ENCODE data around the gene BIN1. TPM values are rescaled to one million over a fixed set of nuclear protein-coding genes. Genes with fewer than 3 reads are reported as not detected.

BIN1 gene
- total RNA-seq, 4 donors from 2014 or later = 1,150 to 2,167 (median 1,736) TPM

DNA sequence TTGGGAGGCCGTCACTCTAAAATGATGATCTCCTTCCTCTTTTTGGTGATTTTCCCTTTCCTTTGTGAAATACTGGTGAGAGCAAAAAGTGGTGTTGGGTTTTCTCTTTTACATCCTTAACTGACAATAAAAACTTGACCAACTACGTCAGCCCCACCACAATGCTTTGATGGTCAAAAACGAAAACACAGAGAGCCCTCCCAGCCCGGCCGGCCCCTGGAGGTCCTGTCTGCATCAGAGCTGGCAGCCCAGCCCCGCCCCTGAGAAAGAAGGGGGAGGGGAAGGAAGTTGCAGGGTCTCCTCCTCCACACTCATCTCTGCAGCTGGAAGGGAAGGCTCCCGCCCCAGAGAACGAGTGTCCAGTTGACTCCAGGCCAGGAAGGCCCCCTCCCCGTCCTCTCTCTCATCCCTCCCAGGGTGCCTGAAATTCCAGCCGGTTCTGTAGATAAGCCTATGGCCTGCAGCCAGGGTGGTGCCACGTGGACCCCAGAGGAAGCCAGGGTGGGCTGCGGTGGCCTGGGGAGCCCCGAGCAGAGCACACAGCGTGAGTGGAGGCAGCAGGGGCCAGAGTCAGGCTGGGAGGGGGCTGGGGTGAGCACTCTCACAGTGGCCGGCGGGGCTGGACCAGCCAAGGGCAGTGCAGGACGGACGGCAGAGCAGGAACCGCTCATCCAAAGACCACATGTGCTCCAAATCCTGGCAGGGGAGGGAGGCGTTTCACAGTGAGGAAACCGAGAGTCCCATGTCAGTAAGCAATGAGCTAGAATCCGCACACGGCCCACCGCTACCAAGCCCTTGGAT is 19.8 kb downstream of the BIN1 start:
- no peaks in the 10 kb centered on the region for H3K27me3 ChIP-seq
- peak overlapping the region; percentile 24 to 42 (median 28) for H3K4me3 ChIP-seq
- peak; percentile 18 to 21 for ATAC-seq
- DNase-seq = peak in 1 of 2 donors; percentile 87
- TF ChIP-seq POLR2A (IDR thresholded peaks at IDR 0.05) = peak in 1 of 2 donors; percentile 61
- TF ChIP-seq, protein P1, sequence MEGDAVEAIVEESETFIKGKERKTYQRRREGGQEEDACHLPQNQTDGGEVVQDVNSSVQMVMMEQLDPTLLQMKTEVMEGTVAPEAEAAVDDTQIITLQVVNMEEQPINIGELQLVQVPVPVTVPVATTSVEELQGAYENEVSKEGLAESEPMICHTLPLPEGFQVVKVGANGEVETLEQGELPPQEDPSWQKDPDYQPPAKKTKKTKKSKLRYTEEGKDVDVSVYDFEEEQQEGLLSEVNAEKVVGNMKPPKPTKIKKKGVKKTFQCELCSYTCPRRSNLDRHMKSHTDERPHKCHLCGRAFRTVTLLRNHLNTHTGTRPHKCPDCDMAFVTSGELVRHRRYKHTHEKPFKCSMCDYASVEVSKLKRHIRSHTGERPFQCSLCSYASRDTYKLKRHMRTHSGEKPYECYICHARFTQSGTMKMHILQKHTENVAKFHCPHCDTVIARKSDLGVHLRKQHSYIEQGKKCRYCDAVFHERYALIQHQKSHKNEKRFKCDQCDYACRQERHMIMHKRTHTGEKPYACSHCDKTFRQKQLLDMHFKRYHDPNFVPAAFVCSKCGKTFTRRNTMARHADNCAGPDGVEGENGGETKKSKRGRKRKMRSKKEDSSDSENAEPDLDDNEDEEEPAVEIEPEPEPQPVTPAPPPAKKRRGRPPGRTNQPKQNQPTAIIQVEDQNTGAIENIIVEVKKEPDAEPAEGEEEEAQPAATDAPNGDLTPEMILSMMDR (IDR thresholded peaks at IDR 0.05 in 4 of 5, conservative IDR thresholded peaks at IDR 0.05 in 1 of 5) = no peak
- in situ Hi-C loops (cut with MboI; ENCODE audit: low sequenced_read_pairs in 4 of 4) (loop anchor here in 2 of 4 donors (25.0 kb wide), 2 partner anchors 300 to 325 kb away; partner anchors contain the start of genes MAP3K2 (in 1 of the 2) and PROC (in 1 of the 2)), intact Hi-C loops (cut with DNase I; ENCODE audit: low total_unique reads) (no loop called here)
- no peaks in the 10 kb centered on the region for H3K9me3 ChIP-seq
- H3K36me3 ChIP-seq = no peaks in the 10 kb centered on the region
- peaks cover 94 to 97% of the 10 kb centered on the region in 2 donors for H3K4me1 ChIP-seq
- H3K27ac ChIP-seq = peak overlapping the region; percentile 97 to 100 (median 100)

DNA sequence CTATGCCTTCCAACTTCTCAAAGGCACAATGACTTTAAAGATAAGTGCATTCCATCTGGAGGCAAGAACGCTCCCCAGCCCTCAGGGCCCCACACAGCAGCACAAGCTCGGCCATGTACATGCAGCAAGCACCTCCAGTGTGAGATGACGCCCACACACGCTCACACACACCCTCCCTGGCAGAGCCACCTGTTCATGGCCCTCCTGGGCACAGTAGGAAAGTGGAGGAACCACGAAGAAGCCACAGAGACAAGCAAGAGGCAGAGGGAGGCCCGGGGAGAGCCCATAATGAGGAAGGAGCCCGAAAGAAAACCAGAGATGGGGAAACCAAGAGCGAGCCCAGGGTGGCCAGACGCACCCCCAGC is 21.7 kb downstream of the BIN1 start:
- TF ChIP-seq POLR2A (IDR thresholded peaks at IDR 0.05) = no peak
- TF ChIP-seq, protein P1 (IDR thresholded peaks at IDR 0.05 in 4 of 5, conservative IDR thresholded peaks at IDR 0.05 in 1 of 5) = no peak
- peak overlapping the region; percentile 97 to 100 (median 100) for H3K27ac ChIP-seq
- peak in 1 of 2 donors; percentile 73 for DNase-seq
- peak overlapping the region in 2 of 4 donors; percentile 13 to 28 for H3K4me3 ChIP-seq
- H3K4me1 ChIP-seq = peaks cover 88 to 96% of the 10 kb centered on the region in 2 donors
- H3K9me3 ChIP-seq = no peaks in the 10 kb centered on the region
- H3K36me3 ChIP-seq = no peaks in the 10 kb centered on the region
- intact Hi-C loops (cut with DNase I; ENCODE audit: low total_unique reads) (no loop called here), in situ Hi-C loops (cut with MboI; ENCODE audit: low sequenced_read_pairs in 4 of 4) (loop anchor here in 2 of 4 donors (25.0 kb wide), 2 partner anchors 302 to 327 kb away; partner anchors contain the start of genes MAP3K2 (in 1 of the 2) and PROC (in 1 of the 2))
- no peak for ATAC-seq
- H3K27me3 ChIP-seq = no peaks in the 10 kb centered on the region

DNA sequence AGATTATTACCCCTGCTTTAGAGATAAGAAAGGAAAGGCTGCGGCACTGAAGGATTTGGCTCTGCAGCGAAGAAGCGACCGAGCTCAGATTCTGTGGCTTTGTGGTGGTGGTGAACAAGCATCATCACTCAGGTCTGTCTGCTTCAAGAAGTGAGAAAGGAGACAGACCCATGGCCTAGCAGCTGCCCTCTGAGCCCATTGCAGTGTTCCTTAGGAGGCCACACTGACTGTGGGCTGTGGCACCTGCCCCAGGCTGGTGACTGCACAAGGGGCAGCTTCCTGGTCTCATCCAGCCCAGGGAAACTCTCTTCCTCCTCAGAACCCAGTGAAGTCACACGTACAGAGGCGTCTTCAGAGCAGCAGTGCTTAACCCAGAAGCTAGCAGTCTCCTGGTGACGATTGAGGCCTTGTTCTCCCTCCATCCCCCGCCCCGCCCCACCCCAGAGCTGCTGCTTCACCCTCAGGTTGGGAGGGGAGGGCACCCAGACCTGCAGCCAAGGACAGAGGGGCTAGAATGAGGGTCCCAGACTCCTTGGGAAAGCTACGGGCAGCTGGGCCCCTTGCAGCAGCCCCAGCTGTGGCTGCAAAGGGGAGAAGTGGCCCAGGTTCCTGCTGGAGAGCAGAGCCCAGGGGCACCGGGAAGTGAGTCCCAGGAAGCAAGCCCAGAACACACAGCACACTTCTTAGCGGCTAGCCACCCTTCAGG is 22.2 kb downstream of the BIN1 start:
- DNase-seq (no peak), ATAC-seq (peak in 1 of 2 donors; percentile 0)
- no peaks in the 10 kb centered on the region for H3K27me3 ChIP-seq
- TF ChIP-seq POLR2A (IDR thresholded peaks at IDR 0.05) = no peak
- TF ChIP-seq, protein P1 (IDR thresholded peaks at IDR 0.05 in 4 of 5, conservative IDR thresholded peaks at IDR 0.05 in 1 of 5) = no peak
- peaks cover 88 to 95% of the 10 kb centered on the region in 2 donors for H3K4me1 ChIP-seq
- H3K36me3 ChIP-seq = no peaks in the 10 kb centered on the region
- peak overlapping the region; percentile 97 to 100 (median 100) for H3K27ac ChIP-seq
- peak overlapping the region; percentile 6 to 28 (median 20) for H3K4me3 ChIP-seq
- no peaks in the 10 kb centered on the region for H3K9me3 ChIP-seq
- in situ Hi-C loops (cut with MboI; ENCODE audit: low sequenced_read_pairs in 4 of 4) (loop anchor here in 2 of 4 donors (25.0 kb wide), 2 partner anchors 303 to 328 kb away; partner anchors contain the start of genes MAP3K2 (in 1 of the 2) and PROC (in 1 of the 2)), intact Hi-C loops (cut with DNase I; ENCODE audit: low total_unique reads) (loop anchor here (1.0 kb wide), 1 partner anchor 16 kb away; no protein-coding TSS in a partner anchor)

DNA sequence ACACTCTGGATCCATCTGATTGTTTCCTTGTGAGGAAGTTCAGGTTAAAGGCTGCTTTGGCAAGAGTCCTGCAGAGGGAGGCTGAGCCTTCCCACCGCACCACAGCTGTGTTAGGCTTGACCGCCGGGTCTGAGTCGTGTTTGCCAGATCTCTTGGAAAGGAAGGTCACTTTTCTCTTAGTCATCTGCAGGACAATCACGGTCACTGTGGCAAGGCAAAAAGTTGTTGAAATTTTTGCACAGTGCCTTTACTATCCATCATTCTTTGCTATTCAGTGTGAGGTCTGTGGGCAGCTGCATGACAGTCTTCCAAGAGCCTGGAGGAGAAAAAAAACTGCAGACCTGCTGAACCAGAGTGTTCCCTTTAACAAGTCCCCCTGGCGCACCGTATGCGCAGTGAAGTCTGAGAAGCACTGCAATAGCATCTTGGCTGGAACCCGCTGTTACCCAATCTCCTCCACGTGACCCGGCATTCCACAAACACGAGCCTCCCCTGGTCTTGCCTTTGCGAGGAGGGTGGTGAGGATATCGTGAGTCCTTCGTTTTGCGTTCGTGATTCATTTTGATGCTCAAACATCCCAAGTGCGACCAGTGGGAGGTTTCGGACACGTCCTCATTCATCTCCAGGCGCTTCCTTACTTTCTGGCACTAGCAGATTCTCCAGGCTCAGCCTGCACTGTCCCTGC is 23.0 kb downstream of the BIN1 start:
- peak overlapping the region; percentile 97 to 100 (median 100) for H3K27ac ChIP-seq
- intact Hi-C loops (cut with DNase I; ENCODE audit: low total_unique reads) = loop anchor here (1.0 kb wide), 1 partner anchor 16 kb away; no protein-coding TSS in a partner anchor

More for the DNA sequence above, 23.0 kb downstream of the BIN1 start:
- Histone ChIP-seq H3K9me3 (no peaks in the 10 kb centered on the region), H3K4me1 (peaks cover 86 to 95% of the 10 kb centered on the region in 2 donors), H3K36me3 (no peaks in the 10 kb centered on the region), H3K27me3 (no peaks in the 10 kb centered on the region), H3K4me3 (peak overlapping the region; percentile 42 to 47 (median 45))
- DNase-seq (peak; percentile 97 to 99), ATAC-seq (peak; percentile 47 to 62)
- in situ Hi-C loops (cut with MboI; ENCODE audit: low sequenced_read_pairs in 4 of 4) = loop anchor here in 2 of 4 donors (25.0 kb wide), 2 partner anchors 303 to 328 kb away; partner anchors contain the start of genes MAP3K2 (in 1 of the 2) and PROC (in 1 of the 2)
- TF ChIP-seq POLR2A (IDR thresholded peaks at IDR 0.05) = peak in 1 of 2 donors; percentile 77
- TF ChIP-seq, protein P1 (IDR thresholded peaks at IDR 0.05 in 4 of 5, conservative IDR thresholded peaks at IDR 0.05 in 1 of 5) = peak in 3 of 5 experiments; percentile 25 to 72 (median 47)

Measured in gastrocnemius medialis (tissue), 4 donors.